Brain microvascular endothelial cell (primary cell): ENCODE results near the gene ENPP4.

Source experiments
- DNase-seq: peaks from one replicate; pipeline ENCODE4 v3.0.0-alpha.2; 2020
- H3K27ac ChIP-seq: fragments of 250-450 bp; sonication (Bioruptor Pico); 2 replicates; pipeline ENCODE4 v1.5.1; 2020; ENCODE audit warnings: mild to moderate bottlenecking, moderate library complexity
- H3K27me3 ChIP-seq: fragments of 250-450 bp; sonication (Bioruptor Pico); replicated peaks from 2 replicates; pipeline ENCODE4 v1.5.1; 2020; ENCODE audit warnings: mild to moderate bottlenecking
- H3K36me3 ChIP-seq: fragments of 250-450 bp; sonication (Bioruptor Pico); replicated peaks from 2 replicates; pipeline ENCODE4 v1.5.1; 2020; ENCODE audit warnings: mild to moderate bottlenecking
- H3K4me3 ChIP-seq: 2 replicates; pipeline ENCODE4 v1.5.1; 2011; ENCODE audit warnings: low read depth, mild to moderate bottlenecking, control low read depth, low read length, moderate library complexity
- in situ Hi-C: cut with HindIII; loops from 2 replicates; pipeline ENCODE4 v1.10.0; 2017; ENCODE audit warnings: low sequenced_read_pairs, low pct_ligation_motif_present
- TF ChIP-seq, protein P1 (sequence below): IDR thresholded peaks from 2 replicates; pipeline ENCODE4 v1.5.1; 2011; ENCODE audit warnings: low read depth, mild to moderate bottlenecking, moderate library complexity, low read length, control low read depth, inconsistent platforms; ENCODE audit errors: missing control alignments

The ENPP4 gene

DNA sequence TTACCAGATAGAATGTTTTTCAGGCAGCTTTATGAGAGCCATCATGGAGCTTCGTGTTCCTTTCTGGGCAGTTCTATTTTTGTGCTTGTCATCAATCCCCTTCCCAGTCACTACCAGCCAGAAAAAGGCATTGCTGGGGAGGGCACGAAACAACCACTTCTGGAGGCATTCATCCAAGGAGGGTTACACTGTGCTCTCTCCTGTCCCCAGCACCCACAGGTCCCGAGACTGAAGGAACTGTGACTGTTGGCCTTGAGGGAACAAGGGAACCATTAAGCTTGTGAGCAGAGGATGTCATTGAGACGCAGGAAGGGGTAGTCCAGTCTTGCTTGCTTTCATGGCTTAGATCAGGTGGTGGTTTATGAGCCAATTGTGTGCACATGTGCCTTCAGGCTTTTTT is 61.1 kb downstream of the ENPP4 start:
- no peak overlapping the region for H3K27ac ChIP-seq
- no peak overlapping the region for H3K4me3 ChIP-seq
- TF ChIP-seq, protein P1, sequence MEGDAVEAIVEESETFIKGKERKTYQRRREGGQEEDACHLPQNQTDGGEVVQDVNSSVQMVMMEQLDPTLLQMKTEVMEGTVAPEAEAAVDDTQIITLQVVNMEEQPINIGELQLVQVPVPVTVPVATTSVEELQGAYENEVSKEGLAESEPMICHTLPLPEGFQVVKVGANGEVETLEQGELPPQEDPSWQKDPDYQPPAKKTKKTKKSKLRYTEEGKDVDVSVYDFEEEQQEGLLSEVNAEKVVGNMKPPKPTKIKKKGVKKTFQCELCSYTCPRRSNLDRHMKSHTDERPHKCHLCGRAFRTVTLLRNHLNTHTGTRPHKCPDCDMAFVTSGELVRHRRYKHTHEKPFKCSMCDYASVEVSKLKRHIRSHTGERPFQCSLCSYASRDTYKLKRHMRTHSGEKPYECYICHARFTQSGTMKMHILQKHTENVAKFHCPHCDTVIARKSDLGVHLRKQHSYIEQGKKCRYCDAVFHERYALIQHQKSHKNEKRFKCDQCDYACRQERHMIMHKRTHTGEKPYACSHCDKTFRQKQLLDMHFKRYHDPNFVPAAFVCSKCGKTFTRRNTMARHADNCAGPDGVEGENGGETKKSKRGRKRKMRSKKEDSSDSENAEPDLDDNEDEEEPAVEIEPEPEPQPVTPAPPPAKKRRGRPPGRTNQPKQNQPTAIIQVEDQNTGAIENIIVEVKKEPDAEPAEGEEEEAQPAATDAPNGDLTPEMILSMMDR = no peak
- in situ Hi-C loops = no loop called here
- DNase-seq = no peak
- H3K27me3 ChIP-seq = no peaks in the 10 kb centered on the region
- H3K36me3 ChIP-seq = no peaks in the 10 kb centered on the region

DNA sequence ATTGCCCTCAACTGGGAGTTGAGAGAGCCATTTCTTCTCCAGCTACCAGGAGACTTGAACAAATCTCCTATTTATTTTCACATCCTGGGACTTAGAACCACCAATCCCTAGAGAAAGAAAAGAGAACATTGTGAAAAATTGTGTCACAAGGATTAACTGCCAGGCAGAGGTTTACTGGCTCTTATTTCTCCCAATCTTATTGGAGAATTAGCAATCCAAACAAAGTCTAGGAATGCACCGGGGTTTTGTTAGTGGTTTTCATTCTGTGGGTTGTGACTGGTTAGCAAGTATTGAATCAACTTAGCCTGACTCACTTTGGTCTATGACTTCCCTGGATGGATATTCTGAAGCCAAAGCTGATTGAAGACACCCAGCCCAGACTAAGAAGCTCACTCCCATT is 62.2 kb downstream of the ENPP4 start:
- H3K4me3 ChIP-seq = no peak overlapping the region
- H3K27ac ChIP-seq = no peak overlapping the region
- H3K27me3 ChIP-seq = no peaks in the 10 kb centered on the region
- in situ Hi-C loops = no loop called here
- TF ChIP-seq, protein P1 = no peak
- peak; percentile 81 for DNase-seq
- no peaks in the 10 kb centered on the region for H3K36me3 ChIP-seq
